ENCODE measurements around the gene AKAP17A.

The AKAP17A gene

DNA sequence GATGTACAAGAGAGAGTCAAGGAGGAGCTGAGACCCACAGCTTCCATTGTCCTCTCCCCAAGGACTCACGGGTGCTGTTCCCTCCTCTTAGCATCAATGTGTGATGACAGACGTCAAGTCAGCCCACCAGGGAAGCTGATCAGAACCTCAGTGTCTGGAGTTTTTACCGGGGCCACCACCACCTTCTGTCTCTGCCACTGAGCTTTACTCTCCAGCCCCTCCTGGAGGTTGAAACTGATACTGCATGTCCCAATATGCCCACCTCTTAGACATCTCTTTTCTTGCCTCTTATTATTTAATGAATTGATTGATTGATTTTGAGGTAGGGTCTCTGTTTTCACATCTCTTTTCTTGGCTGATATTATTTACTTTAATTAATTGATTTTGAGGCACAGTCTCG, 10.3 kb upstream of the AKAP17A start:
- no peak for DNase-seq (ENCODE audit: low read depth)
- H3K4me3 ChIP-seq (ENCODE audit: low read depth, low read length): no peak overlapping the region

DNA sequence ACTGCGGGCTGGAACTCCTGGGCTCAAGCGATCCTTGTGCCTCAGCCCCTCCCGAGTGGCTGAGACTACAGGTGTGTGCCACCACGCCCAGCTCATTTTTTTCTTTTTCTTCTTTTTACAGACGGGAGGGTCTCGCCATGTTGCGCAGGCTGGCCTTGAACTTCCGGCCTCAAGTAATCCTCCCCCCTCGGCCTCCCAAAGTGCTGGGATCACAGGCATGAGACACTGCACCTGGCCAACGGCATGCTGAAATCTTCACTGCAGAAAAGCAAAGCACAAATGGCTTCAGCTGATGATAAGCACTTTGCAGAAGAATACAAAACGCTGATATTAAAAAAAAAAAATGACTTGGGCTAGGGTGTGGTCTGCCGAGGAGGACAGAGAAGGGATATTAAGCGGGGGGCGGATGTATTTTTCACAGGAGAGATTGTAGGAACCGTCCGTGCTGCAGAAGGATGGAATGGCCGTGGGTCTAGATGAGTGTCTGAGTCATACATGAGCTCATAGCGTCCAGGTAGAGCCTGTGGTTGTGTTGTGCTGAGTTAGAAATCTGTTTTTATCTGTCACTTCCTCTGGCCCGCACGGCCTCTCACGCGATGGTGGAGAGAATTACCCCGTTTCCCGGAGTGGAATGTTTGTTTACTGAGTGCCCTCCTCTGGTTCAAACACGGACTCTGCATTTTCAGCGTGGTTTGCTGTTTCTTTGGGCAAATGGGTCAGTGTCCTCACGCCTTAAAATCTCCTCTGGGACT, 8.5 kb upstream of the AKAP17A start:
- DNase-seq (ENCODE audit: low read depth): no peak
- H3K4me3 ChIP-seq (ENCODE audit: low read depth, low read length): no peak overlapping the region

DNA sequence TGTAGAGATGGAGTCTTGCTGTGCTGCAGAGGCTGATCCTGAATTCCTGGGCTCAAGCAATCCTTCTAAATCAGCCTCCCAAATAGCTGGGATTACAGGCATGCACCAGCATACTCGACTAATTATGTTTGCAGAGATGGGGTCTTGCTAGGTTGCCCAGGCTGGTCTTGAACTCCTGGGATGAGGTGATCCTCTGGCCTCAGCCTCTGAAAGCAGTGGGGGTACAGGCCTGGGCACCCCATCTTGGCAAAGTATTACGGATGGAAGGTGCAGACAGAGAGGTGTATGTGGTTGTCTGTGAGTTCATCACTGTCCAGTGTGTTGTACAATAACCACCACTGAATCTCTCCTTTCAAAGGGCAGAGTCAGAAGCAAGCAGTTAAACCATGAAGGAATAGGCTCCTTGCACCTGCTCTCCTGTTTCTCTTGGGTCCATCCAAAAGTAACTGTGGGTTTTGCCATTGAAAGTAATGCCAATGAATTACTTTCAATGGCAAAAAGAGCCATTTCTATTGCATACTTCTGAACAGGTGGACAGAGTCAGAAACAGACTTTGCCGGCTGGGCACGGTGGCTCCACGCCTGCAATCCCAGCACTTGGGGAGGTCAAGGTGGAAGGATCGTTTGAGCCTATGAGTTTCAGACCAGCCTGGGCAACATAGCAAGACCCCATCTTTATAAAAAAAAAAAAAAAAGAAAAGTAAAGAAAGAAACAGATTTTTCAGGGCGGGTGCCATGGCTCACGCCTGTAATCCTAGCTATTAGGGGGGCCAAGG, 7.0 kb upstream of the AKAP17A start:
- H3K4me3 ChIP-seq (ENCODE audit: low read depth, low read length): no peak overlapping the region
- DNase-seq (ENCODE audit: low read depth): no peak

DNA sequence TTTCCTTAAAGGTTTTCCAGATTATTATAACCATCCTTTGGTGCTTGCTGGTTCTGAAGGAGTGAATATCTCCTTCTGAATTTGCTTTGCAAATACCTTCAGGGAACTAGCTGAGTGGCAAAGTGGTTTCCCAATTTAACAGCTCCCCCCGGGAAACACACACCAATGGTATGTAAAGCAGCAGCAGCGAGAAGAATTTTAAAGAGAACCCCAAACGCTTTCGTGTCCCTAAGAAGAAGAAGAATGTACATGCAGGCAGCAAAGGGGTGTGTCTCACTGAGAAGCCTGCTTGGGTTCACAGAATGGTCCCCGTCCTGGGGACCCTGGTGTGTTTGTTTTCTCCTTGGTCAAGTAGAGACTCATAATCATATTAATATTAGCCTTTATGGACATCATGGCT, 4.2 kb upstream of the AKAP17A start:
- no peak for DNase-seq (ENCODE audit: low read depth)

DNA sequence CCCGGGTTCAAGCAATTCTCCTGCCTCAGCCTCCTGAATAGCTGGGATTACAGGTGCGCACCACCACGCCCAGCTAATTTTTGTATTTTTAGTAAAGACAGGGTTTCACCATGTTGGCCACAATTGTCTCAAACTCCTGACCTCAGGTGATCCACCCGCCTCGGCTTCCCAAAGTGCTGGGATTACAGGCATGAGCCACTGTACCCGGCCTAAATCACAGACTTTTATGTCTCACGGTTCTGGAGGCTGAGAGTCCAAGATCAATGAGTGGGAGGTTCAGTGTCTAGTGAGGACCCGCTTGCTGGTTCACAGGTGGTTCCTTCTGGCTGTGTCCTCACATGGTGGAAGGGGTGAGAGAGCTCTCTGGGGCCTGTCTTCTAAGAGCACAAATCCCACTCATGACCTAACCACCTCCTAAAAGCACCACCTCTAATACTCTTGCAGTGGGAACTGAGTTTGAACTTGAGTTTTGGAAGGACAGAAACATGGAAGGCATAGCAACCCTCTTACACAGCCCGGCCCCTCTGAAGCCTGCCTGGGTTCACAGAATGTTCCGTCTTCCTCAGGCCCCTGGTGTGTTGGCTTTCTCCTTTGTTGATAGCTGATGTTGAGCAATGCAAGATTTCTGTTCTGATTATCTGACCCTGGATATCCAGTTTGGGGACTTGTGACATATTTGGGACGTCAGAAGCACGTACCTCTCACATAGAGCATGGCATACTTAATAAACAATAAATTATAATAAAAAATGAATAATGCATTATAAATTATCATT, 1.9 kb upstream of the AKAP17A start:
- no peak for DNase-seq (ENCODE audit: low read depth)
- H3K4me3 ChIP-seq (ENCODE audit: low read depth, low read length): no peak overlapping the region

More for the DNA sequence above, 4.2 kb upstream of the AKAP17A start:
- no peak overlapping the region for H3K4me3 ChIP-seq (ENCODE audit: low read depth, low read length)

DNA sequence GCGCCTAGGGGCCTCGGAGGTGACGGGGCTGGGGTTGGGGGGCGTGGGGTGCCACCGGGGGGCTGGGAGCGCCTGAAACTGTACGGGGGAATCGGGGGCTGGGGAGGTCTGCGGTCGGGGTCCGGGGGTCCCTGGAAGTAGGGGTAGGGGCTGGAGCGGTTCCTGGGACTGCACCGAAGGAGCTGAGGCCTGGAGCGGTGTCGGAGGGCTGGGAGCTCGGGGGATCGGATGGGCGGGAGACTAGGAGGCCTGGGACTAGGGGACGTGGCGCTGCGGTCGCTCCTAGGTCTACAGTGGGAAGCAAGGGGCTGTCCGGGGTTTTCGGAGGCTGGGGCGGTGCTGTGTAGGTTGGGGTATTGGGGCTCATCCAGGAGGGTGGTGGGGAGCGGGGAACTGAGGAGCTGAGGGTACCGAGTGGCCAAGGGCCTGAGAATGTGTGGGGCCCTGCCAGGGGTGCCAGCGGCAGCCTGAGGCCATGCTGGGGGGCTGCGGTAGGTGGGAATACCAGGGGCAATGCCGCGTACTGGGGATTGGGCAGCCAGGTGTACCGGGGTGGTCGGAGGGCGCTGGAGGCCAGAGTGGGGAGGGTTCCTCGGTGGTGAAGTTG, 562 bp downstream of the AKAP17A start:
- no peak for DNase-seq (ENCODE audit: low read depth)
- peak overlapping the region; percentile 93 for H3K4me3 ChIP-seq (ENCODE audit: low read depth, low read length)

DNA sequence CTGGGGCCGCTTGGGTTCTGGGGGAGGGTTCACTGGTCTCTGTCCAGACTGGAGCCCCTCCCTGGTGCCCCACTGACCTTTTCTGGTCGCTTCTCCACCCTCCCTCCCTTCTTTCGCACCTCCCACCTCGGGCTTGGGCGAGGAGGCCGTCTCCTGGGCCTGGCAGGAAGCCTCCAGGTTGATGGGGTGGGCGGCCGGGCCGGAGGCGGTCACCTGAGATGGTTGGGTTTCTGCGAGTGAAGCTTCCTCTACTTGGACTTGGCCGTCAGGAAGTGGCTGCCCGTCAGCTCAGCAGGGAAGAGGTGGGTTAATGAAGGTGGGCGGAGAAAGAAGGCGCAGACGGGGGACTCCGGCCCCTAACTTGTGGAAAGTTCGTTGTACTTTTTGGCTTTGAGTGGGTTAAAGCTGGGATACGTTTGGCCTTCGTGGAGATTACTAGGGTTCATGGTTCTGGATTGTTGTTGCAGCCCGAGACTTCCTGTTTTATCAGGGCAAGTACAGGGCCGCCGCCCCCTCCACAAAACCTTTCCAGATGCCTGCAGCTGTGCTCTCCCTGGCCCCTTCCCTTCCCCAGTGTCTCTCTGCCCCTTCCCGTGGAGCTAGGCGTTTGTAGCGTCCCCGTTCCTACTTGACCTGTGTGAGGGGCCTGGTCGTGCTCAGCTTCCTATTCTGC, 1.2 kb downstream of the AKAP17A start:
- H3K4me3 ChIP-seq (ENCODE audit: low read depth, low read length): peak overlapping the region; percentile 93
- peak; percentile 4 for DNase-seq (ENCODE audit: low read depth)

DNA sequence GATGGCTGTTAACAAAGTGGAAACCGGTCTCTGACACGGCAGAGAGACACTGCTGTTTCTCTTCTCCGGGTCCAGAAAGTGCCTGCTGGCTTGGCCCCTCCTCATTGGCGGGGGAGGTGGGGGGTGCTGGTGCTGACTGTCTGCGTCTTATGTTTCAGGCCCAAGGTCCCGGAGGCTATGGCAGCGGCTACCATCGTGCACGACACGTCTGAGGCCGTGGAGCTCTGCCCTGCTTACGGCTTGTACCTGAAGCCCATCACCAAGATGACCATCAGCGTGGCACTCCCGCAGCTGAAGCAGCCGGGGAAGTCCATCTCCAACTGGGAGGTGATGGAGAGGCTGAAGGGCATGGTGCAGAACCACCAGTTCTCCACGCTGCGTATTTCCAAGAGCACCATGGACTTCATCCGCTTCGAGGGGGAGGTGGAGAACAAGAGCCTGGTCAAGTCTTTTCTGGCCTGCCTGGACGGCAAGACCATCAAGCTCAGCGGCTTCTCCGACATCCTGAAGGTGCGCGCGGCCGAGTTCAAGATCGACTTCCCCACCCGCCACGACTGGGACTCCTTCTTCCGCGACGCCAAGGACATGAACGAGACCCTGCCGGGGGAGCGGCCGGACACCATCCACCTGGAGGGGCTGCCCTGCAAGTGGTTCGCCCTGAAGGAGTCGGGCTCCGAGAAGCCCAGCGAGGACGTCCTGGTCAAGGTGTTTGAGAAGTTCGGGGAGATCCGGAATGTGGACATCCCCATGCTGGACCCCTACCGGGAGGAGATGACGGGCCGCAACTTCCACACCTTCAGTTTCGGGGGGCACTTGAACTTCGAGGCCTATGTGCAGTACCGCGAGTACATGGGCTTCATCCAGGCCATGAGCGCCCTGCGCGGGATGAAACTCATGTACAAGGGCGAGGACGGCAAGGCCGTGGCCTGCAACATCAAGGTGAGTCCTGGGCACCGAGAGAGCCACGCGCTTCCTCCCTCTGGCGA, 2.2 kb downstream of the AKAP17A start:
- H3K4me3 ChIP-seq (ENCODE audit: low read depth, low read length): peak overlapping the region; percentile 93
- DNase-seq (ENCODE audit: low read depth): no peak

DNA sequence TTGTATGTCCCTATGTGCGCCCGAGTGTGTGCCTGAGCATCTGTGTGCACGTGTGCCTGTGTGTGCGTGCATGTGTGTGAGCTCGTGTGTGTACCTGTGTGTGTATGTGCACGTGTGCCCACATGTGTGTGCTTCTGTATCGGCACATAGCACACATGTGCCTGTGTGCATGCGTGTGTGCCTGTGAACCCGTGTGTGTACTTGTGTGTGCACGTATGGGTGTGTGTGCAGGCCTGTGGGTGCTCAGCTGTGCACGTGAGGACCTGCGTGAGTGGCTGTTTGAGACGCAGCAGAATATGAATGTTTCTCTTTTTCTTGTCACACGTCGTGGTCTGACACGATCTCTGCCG, 4.3 kb downstream of the AKAP17A start:
- no peak overlapping the region for H3K4me3 ChIP-seq (ENCODE audit: low read depth, low read length)
- DNase-seq (ENCODE audit: low read depth): no peak

DNA sequence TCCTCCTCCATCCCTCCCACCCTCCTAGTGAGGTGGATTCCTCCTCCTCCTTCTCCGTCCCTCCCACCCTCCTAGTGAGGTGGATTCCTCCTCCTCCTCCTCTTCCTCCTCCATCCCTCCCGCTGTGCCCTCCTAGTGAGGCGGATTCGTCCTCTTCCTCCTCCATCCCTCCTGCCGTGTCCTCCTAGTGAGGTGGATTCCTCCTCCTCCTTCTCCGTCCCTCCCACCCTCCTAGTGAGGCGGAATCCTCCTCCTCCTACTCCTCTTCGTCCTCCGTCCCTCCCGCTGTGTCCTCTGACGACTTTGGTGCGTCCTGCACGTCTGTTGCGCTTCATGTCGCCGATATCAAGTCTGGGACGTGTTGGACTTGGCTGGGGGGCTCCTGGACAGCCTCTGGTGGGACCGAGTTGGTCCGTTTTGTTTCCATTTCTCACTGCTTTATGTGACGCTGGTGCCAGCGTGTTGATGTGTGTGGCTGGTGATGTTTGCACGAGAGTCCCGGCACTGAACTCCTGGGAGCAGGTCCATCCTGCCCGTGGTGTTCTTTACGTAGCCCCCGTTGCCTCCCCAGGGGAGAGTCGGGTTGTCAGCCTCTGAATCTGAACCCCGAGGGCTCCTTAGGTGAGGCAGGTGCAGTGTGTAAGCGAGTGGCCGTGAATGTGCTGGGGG, 5.4 kb downstream of the AKAP17A start:
- no peak for DNase-seq (ENCODE audit: low read depth)
- H3K4me3 ChIP-seq (ENCODE audit: low read depth, low read length): no peak overlapping the region

DNA sequence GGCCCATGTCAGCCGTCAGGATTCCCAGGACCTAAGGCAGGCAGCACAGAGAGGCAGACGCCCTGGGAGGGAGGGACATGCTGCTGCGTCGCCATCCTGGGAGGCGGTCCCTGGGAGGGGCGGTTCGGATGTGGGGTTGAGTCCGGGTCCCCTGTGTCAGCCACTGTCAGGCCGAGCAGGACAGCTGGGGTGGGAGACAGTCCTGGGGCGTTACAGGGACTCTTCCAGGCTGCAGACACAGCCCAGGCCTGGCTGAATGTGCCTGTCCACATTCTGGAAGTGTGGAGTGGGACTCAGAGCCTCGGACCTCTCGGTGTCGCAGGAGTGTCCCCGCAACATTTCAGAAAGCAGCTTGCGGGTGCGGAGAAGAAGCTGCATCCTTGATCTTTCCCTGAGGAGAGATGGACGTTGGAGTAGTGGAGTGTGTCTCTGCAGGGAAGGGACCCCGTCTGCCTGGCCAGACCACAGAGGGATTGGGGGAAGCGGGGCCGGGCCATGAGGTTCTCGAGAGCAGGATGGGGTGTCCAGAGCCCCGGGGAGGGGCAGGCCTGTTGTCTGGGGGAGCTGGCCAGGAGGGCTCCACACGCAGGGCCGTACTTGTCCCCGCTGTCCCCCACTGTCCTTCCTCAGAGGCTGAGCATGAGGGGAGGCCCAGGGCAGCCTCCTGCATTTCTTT, 6.1 kb downstream of the AKAP17A start:
- H3K4me3 ChIP-seq (ENCODE audit: low read depth, low read length): no peak overlapping the region
- no peak for DNase-seq (ENCODE audit: low read depth)

DNA sequence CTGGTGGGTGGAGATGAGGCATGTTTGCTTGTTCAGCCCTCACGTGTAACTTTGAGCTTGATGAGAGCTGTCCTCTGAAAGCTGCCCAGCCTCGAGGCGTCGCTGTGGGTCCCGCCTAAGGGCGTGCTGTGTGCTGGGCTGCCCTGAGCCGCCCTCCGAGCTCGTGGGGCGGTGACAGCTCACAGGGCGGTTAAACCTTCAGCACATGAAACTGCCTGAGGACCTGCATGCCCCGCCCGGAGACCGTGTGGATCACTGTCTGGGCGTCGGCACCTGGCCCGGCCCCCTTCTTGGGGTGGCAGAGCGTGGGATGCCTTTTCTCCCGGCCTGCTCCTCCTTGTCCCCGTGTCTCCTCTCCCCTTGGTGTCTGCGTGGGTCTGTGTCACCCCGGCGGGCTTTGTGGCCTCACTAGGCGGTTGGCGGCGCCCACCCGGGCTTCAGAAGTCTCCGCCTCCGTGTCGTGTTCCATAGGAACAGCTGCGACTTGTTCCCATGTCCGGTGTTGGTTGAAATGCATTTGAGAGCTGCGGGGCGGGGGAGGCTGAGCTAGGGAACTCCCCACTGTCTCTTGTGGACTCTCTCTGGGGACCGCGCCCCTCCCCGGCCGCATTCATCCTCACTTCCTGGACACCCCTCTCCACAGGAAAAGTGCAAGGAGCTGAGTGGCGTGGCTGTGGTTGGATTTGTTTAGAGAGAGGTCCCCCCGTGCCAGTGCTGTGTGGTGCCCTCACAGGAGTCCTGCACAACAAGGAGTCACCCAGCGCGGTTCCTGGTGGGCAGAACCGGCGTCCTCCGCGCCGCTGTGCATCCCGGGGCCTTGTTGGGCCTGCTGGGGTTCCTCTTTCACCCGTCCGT, 6.8 kb downstream of the AKAP17A start:
- DNase-seq (ENCODE audit: low read depth): no peak
- H3K4me3 ChIP-seq (ENCODE audit: low read depth, low read length): no peak overlapping the region

DNA sequence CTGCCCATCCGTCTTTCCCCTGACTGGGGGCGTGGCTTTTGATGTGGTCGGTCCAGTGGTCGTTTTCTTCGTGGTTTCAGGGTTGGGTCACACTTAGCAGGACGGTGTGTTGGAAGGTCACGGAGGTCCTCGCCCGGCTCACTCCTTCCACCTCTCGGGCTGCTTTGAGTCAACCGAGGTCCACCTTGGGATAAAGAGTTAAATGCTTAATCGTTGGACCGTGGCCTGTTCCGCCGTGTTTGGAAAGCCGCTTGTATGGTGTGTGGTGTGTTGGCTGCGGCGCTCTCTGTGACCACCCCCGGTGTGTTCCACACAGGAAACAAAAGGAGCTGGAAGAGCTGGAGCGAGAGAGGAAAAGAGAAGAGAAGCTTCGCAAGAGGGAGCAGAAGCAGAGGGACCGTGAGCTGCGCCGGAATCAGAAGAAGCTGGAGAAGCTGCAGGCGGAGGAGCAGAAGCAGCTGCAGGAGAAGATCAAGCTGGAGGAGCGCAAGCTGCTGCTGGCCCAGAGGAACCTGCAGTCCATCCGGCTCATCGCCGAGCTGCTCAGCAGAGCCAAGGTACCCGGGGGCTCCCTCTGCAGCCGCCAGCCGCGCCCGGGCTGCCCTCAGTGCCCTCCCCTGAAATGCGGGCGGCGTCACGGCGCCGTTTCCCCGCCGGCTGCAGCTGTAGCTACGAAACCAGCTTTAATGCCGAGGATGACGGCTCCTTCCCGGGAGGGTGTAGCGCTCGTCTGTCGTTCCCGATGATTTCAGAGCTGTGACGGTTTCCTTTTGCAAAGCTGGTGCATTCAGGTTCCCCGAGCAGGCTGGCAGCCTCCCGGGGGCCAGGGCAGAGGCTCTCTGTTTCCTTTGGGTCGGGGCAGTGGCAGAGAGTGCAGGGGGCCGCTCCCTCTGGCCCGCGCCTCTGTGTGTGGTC, 7.7 kb downstream of the AKAP17A start:
- H3K4me3 ChIP-seq (ENCODE audit: low read depth, low read length): no peak overlapping the region
- no peak for DNase-seq (ENCODE audit: low read depth)

DNA sequence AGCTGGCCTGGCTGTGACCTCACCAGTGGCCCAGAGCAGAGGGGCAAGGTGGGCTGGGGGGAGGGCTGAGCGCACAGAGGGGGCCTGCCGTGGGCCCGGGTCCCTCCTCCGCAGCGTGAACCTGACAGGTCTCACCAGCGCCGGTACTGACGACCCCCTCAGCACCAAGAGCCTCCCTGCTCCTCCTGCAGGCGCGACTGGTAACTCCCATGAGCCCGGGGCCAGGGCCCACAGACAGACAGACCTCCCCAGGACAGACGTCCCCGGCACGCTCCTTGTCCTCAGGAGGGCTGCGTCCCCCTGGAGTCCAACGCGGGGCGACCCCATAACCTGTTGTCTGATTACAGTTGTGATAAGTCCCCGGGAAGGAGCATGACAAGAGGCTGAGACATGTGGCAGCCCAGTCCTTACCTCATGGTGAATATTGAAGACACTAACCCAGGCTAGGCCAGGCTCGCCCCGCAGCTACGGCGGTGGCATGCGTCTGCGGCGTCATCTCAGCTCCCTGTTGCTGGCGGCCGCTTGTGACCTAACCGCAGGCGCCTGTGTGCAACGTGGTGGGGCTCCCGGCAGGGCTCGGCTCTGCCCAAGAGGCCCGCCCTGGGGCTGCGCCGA, 8.5 kb downstream of the AKAP17A start:
- no peak overlapping the region for H3K4me3 ChIP-seq (ENCODE audit: low read depth, low read length)
- no peak for DNase-seq (ENCODE audit: low read depth)

DNA sequence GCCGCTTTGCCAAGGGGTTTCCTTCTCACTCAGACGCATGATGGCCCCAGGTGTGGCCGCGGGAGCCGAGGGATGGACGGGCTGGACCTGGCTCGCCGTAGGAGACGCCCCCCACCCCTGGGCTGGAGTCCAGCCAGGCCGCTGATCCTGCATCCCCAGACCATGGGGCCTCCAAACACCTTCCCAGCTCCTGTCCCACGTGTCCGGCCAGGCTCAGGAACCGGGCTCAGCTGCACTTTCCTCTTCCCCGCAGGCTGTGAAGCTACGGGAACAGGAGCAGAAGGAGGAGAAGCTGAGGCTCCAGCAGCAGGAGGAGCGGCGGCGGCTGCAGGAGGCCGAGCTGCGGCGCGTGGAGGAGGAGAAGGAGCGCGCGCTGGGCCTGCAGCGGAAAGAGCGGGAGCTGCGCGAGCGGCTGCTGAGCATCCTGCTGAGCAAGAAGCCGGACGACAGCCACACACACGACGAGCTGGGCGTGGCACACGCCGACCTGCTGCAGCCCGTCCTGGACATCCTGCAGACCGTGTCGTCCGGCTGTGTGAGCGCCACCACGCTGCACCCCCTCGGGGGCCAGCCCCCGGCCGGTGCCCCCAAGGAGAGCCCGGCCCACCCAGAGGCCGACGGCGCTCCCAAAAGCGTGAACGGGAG, 9.1 kb downstream of the AKAP17A start:
- H3K4me3 ChIP-seq (ENCODE audit: low read depth, low read length): no peak overlapping the region
- DNase-seq (ENCODE audit: low read depth): no peak
